ENCODE measurements around the gene MOB3A. TPM values are rescaled to one million over a fixed set of nuclear protein-coding genes. Genes with fewer than 3 reads are reported as not detected.

Gene MOB3A
- total and polyA plus RNA-seq, 2 of the 8 experiments (the other 6 are each of a cell fraction or from before 2014, with no cell fraction given), result 9.2 to 9.6 TPM

DNA sequence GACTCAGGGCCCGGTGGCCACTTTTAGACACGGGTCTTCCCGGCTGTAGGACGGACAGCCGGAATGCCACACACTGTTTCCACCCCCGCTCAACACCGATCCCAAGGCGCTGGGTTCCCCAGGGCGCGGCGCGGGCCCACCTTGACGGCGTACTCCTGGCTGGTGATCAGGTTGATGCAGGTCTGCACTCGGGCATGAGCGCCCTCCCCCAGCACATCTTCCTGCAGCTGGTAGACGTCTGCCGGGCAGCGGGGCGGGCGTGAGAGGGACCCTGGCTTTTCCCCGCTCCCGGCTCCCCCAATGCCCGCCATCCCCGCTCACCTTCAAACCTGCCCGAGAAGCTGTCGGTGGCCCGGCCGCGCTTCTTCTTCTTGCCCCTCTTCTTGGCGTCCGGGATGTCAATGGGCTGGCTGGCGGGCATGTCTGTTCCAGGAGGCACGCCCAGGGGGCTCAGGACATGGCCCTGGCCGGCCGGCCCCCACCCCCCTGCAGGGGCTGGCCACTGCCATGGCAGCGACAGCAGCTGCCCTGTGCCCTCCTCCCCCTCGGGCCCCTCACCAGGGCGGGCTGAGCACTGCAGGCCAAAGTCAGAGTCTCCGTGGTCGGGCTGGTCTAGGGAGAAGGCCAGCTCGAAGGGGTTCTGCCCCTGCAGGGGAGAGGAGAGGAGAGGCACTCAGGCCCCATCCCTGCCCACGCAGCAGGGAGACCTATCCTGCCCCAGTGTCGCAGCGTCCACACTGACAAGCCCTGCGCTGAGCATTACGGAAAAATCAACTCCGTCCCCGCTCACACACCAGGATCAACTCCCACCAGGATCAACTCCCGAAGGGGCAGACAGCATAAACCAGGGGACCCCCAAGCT, 49.8 kb downstream of the MOB3A start:
- Histone ChIP-seq H4K8ac (ENCODE audit: extremely low read depth, insufficient read depth, low read length) (no peak overlapping the region), H3K56ac (replicated peaks; ENCODE audit: insufficient read length, low read depth, low read length) (no peak overlapping the region), H3K4ac (replicated peaks; ENCODE audit: insufficient read length, low read depth, low read length) (no peak overlapping the region), H3K9ac (replicated peaks in 1 of 4; ENCODE audit: extremely low read depth in 1 of 4, low read depth in 3 of 4, low read length in 3 of 4) (no peak overlapping the region), H2BK5ac (ENCODE audit: low read depth, low read length) (no peak overlapping the region), H4K20me1 (replicated peaks in 1 of 2; ENCODE audit: control insufficient read depth in 1 of 2, insufficient read depth in 2 of 2, low read length in 2 of 2) (peaks cover 21 to 52% of the 10 kb centered on the region in 2 experiments), H2BK20ac (ENCODE audit: low read length) (no peak overlapping the region), H3K4me2 (ENCODE audit: insufficient read depth in 1 of 2, low read depth in 2 of 2, low read length in 2 of 2) (no peak overlapping the region), H3K79me2 (ENCODE audit: control insufficient read depth in 1 of 2, insufficient read depth in 2 of 2, low read length in 2 of 2) (peaks cover 9 to 29% of the 10 kb centered on the region in 2 experiments; a peak in 2 of 4 replicates), H2AFZ (ENCODE audit: low read length) (no peak overlapping the region), H2AK5ac (ENCODE audit: low read depth, low read length) (no peak overlapping the region), H4K91ac (replicated peaks; ENCODE audit: insufficient read length, low read length) (no peak overlapping the region), H3K4me1 (replicated peaks in 1 of 4; ENCODE audit: control insufficient read depth in 3 of 4, insufficient read depth in 4 of 4, low read length in 3 of 4) (peaks cover 0 to 28% (median 21%) of the 10 kb centered on the region in 4 experiments; a peak in 5 of 7 replicates), H3K9me3 (ENCODE audit: insufficient read depth in 2 of 2, low read depth in 1 of 2, low read length in 1 of 2) (no peaks in the 10 kb centered on the region), H3K27me3 (replicated peaks in 1 of 4; ENCODE audit: control insufficient read depth in 3 of 4, extremely low read depth in 1 of 4, insufficient read depth in 3 of 4, low read length in 3 of 4) (no peaks in the 10 kb centered on the region), H3K23me2 (ENCODE audit: low read depth, low read length) (peaks cover 4% of the 10 kb centered on the region; the same call in 1 of the 2 replicates), H3K36me3 (ENCODE audit: control insufficient read depth in 2 of 4, insufficient read depth in 4 of 4, low read length in 3 of 4) (peaks cover 0 to 18% (median 10%) of the 10 kb centered on the region in 4 experiments; a peak in 5 of 8 replicates), H3K27ac (ENCODE audit: low read depth, low read length) (no peak overlapping the region), H3K23ac (ENCODE audit: insufficient read length) (no peak overlapping the region), H2BK120ac (replicated peaks; ENCODE audit: low read depth, low read length) (no peak overlapping the region), H2BK15ac (ENCODE audit: low read length) (no peak overlapping the region), H3K18ac (ENCODE audit: extremely low read depth, low read length) (no peak overlapping the region), H3K14ac (ENCODE audit: insufficient read length) (no peak overlapping the region), H2BK12ac (ENCODE audit: low read depth, low read length) (no peak overlapping the region), H3K4me3 (ENCODE audit: extremely low read depth in 1 of 4, insufficient read depth in 2 of 4, low read depth in 3 of 4, low read length in 4 of 4) (no peak overlapping the region), H3K79me1 (ENCODE audit: low read depth, low read length) (peaks cover 23% of the 10 kb centered on the region), H4K5ac (ENCODE audit: insufficient read length, low read depth, low read length) (no peak overlapping the region)
- FAIRE-seq (no peak), DNase-seq (ENCODE audit: low read depth in 1 of 2, low spot score in 2 of 2) (no peak)
- ChIA-PET POLR2A (ENCODE audit: partially characterized antibody) (interaction anchor here (0.8 to 22.2 kb wide), 5 partner anchors 10 to 54 kb away, joined by 3 to 524 read pairs (median 7); no protein-coding TSS in a partner anchor), CTCF (ENCODE audit: partially characterized antibody) (interaction anchor here (1.1 kb wide), 2 partner anchors 23 to 24 kb away, joined by 3 read pairs; no protein-coding TSS in a partner anchor)
- 95% methylated on average over 34 of the region's 50 CpGs; no CpG with 5 or more reads in 1 of the 2 experiments for WGBS, 2 experiments (ENCODE audit: extremely low coverage in 1 of 2, insufficient coverage in 1 of 2, insufficient read length in 1 of 2, insufficient replicate concordance in 2 of 2, low coverage in 1 of 2, low lambda C conversion rate in 2 of 2, missing lambda C conversion rate in 1 of 2)
- TF ChIP-seq, protein P1, sequence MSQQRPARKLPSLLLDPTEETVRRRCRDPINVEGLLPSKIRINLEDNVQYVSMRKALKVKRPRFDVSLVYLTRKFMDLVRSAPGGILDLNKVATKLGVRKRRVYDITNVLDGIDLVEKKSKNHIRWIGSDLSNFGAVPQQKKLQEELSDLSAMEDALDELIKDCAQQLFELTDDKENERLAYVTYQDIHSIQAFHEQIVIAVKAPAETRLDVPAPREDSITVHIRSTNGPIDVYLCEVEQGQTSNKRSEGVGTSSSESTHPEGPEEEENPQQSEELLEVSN (IDR thresholded peaks at IDR 0.05), result no peak
- 0 out of 2 replicates have a peak, but pooled peaks have one; percentile 28 for TF ChIP-seq POLR2AphosphoS5 (IDR thresholded peaks at IDR 0.05; ENCODE audit: low read depth, low read length)

All from H1 (cell line).